Keratinocyte (primary cell): ENCODE data around the gene SCN4A. TPM values are rescaled to one million over a fixed set of nuclear protein-coding genes. Genes with fewer than 3 reads are reported as not detected.

Experiments
- DNase-seq: peaks from one replicate; pipeline ENCODE4 v3.0.0-alpha.2; 2011; ENCODE audit warnings: low read depth, missing footprints, low spot score
- FAIRE-seq: peaks from 2 replicates; lab custom pipeline; 2011; peaks lifted over from hg19 to GRCh38; lab: Jason Lieb, UNC
- H2AFZ ChIP-seq: 2 replicates; pipeline ENCODE4 v1.6.0; 2012; ENCODE audit warnings: low read length, control low read depth, inconsistent platforms; ENCODE audit not compliant: control insufficient read depth
- H3K27ac ChIP-seq: 2 replicates; pipeline ENCODE4 v1.5.1; 2011; ENCODE audit warnings: low read length; ENCODE audit not compliant: control insufficient read depth, insufficient read depth
- H3K27me3 ChIP-seq: 3 replicates; pipeline ENCODE4 v1.6.0; 2011; ENCODE audit warnings: low read length; ENCODE audit not compliant: control insufficient read depth, insufficient read depth; ENCODE audit errors: extremely low read depth
- H3K36me3 ChIP-seq, 2 experiments: 2 replicates in 1 of 2; 3 replicates in 1 of 2; pipeline ENCODE4 v1.5.1; 2011; ENCODE audit warnings: low read length in 2 of 2, mild to moderate bottlenecking in 1 of 2; ENCODE audit not compliant: control insufficient read depth in 2 of 2, insufficient read depth in 2 of 2; ENCODE audit errors: extremely low read depth in 1 of 2
- H3K4me1 ChIP-seq: 3 replicates; pipeline ENCODE4 v1.5.1; 2011; ENCODE audit warnings: low read length; ENCODE audit not compliant: control insufficient read depth, insufficient read depth; ENCODE audit errors: extremely low read depth
- H3K4me2 ChIP-seq: 3 replicates; pipeline ENCODE4 v1.6.0; 2011; ENCODE audit warnings: low read depth, low read length; ENCODE audit not compliant: control insufficient read depth, insufficient read depth; ENCODE audit errors: extremely low read depth
- H3K4me3 ChIP-seq, 3 experiments: fragments of 200-600 bp in 1 of 3; sonication (generic) in 1 of 3; 2 replicates in 2 of 3; 3 replicates in 1 of 3; pipeline ENCODE4 v1.5.1; 2011 to 2016; ENCODE audit warnings: low read length in 3 of 3, mild to moderate bottlenecking in 3 of 3, control low read depth in 2 of 3, inconsistent platforms in 1 of 3, low read depth in 1 of 3, mixed read lengths in 1 of 3, mixed run types in 1 of 3, moderate library complexity in 1 of 3; ENCODE audit not compliant: control insufficient read depth in 2 of 3, insufficient read depth in 2 of 3; ENCODE audit errors: extremely low read depth in 1 of 3
- H3K79me2 ChIP-seq: 2 replicates; pipeline ENCODE4 v1.6.0; 2012; ENCODE audit warnings: low read length; ENCODE audit not compliant: control insufficient read depth, insufficient read depth
- H3K9ac ChIP-seq: 3 replicates; pipeline ENCODE4 v1.6.0; 2011; ENCODE audit warnings: low read length; ENCODE audit not compliant: control insufficient read depth, insufficient read depth; ENCODE audit errors: extremely low read depth
- H3K9me1 ChIP-seq: 3 replicates; pipeline ENCODE4 v1.6.0; 2011; ENCODE audit warnings: low read length; ENCODE audit not compliant: control insufficient read depth, insufficient read depth; ENCODE audit errors: extremely low read depth
- H3K9me3 ChIP-seq: 2 replicates; pipeline ENCODE4 v1.5.1; 2012; ENCODE audit warnings: low read depth, low read length; ENCODE audit not compliant: control insufficient read depth
- H4K20me1 ChIP-seq: 3 replicates; pipeline ENCODE4 v1.6.0; 2011; ENCODE audit warnings: low read length; ENCODE audit not compliant: control insufficient read depth, insufficient read depth; ENCODE audit errors: extremely low read depth
- CTCF ChIP-seq, 3 experiments: IDR thresholded peaks in 1 of 3; conservative IDR thresholded peaks in 1 of 3; optimal IDR thresholded peaks in 1 of 3; 2 replicates in 2 of 3; 3 replicates in 1 of 3; pipeline versions ENCODE3 to v1.5.1; 2011; ENCODE audit warnings: low read length in 3 of 3, mild to moderate bottlenecking in 3 of 3, moderate library complexity in 2 of 3, control low read depth in 1 of 3, inconsistent platforms in 1 of 3; ENCODE audit not compliant: insufficient read depth in 2 of 3; ENCODE audit errors: extremely low read depth in 1 of 3
- EZH2 ChIP-seq: IDR thresholded peaks from one replicate; pipeline ENCODE4 v1.6.1; 2012; ENCODE audit warnings: inconsistent platforms, mild to moderate bottlenecking, low read length, moderate library complexity
- dilution Hi-C: fragments of 300-500 bp; cut with MboI; formaldehyde crosslinking; loops from one replicate; pipeline ENCODE4 v1.7.0; 2020; ENCODE audit warnings: low sequenced_read_pairs; ENCODE audit not compliant: extremely low pct_ligation_motif_present
- polyA plus RNA-seq, 5 experiments: library from polyadenylated mRNA; depleted of rRNA in 3 of 5; stranded (reverse) in 3 of 5; stranded (forward) in 1 of 5; unstranded in 1 of 5; fragments of >200 nt; gene quantifications; 1 replicate in 1 of 5; 2 replicates in 3 of 5; 3 replicates in 1 of 5; pipeline versions ENCODE4 v1.2.1 to v1.2.3, GENCODE V29; 2011 to 2012; ENCODE audit warnings: missing spikeins in 2 of 5, low read depth in 1 of 5, low replicate concordance in 1 of 5

SCN4A gene
- polyA plus RNA-seq, 1 donor (not counting 4 experiments of a cell fraction or from before 2014, with no cell fraction given), result not detected

GRCh38 chr17:63914471-63914870, 58.2 kb downstream of the SCN4A start:
- DNase-seq (no peak), FAIRE-seq (no peak)
- H4K20me1 ChIP-seq, result no peaks in the 10 kb centered on the region
- no peaks in the 10 kb centered on the region for H3K4me1 ChIP-seq
- H3K27ac ChIP-seq, result no peak overlapping the region
- no peaks in the 10 kb centered on the region for H3K79me2 ChIP-seq
- H3K4me3 ChIP-seq, result no peak overlapping the region
- H2AFZ ChIP-seq, result no peak overlapping the region
- H3K9ac ChIP-seq, result no peak overlapping the region
- H3K4me2 ChIP-seq, result no peak overlapping the region
- H3K36me3 ChIP-seq, result no peaks in the 10 kb centered on the region
- dilution Hi-C loops, result no loop called here
- no peaks in the 10 kb centered on the region for H3K27me3 ChIP-seq
- H3K9me3 ChIP-seq, result no peaks in the 10 kb centered on the region
- TF ChIP-seq EZH2 (no peak), CTCF (optimal IDR thresholded peaks at IDR 0.05 in 1 of 3, IDR thresholded peaks at IDR 0.05 in 1 of 3, conservative IDR thresholded peaks at IDR 0.05 in 1 of 3; ENCODE audit: extremely low read depth in 1 of 3, insufficient read depth in 2 of 3, low read length in 3 of 3) (no peak)
- no peaks in the 10 kb centered on the region for H3K9me1 ChIP-seq

DNA sequence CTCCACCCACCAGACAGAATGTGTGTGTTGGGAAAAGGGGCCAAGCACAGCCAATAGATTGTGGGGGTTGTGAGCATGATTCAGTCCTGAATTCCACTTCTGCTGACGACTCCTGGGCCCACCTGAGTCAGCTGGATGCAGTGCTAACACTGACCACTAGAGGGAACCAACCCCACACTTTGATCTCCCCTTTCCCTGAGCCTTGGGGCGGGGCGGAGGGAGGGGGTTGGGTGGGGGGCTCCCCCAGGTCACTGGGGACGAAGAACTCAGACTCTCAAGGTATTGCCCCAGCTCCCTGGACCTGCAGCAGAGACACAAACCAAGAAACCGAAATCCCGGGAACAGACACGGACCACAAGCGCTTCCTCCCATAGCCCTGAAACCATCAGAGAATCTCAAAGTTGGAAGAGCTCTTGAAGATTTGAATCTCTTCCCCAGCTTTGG, 61.0 kb downstream of the SCN4A start:
- Histone ChIP-seq H4K20me1 (no peaks in the 10 kb centered on the region), H3K27ac (no peak overlapping the region), H2AFZ (no peak overlapping the region), H3K4me3 (no peak overlapping the region), H3K4me1 (no peaks in the 10 kb centered on the region), H3K4me2 (no peak overlapping the region), H3K9me1 (no peaks in the 10 kb centered on the region), H3K9me3 (no peaks in the 10 kb centered on the region), H3K9ac (no peak overlapping the region), H3K79me2 (no peaks in the 10 kb centered on the region), H3K36me3 (no peaks in the 10 kb centered on the region), H3K27me3 (no peaks in the 10 kb centered on the region)
- FAIRE-seq (no peak), DNase-seq (no peak)
- dilution Hi-C loops, result no loop called here
- TF ChIP-seq CTCF (optimal IDR thresholded peaks at IDR 0.05 in 1 of 3, IDR thresholded peaks at IDR 0.05 in 1 of 3, conservative IDR thresholded peaks at IDR 0.05 in 1 of 3; ENCODE audit: extremely low read depth in 1 of 3, insufficient read depth in 2 of 3, low read length in 3 of 3), result peak; percentile 59 to 67 (median 63)
- TF ChIP-seq EZH2, result no peak
